ENCODE results near the gene ULBP1.
"Not testable (repeated sequence)": the region's sequence is repeated elsewhere in the genome, so short reads cannot be mapped to it uniquely, and the experiment has no call there.

The ULBP1 gene

DNA sequence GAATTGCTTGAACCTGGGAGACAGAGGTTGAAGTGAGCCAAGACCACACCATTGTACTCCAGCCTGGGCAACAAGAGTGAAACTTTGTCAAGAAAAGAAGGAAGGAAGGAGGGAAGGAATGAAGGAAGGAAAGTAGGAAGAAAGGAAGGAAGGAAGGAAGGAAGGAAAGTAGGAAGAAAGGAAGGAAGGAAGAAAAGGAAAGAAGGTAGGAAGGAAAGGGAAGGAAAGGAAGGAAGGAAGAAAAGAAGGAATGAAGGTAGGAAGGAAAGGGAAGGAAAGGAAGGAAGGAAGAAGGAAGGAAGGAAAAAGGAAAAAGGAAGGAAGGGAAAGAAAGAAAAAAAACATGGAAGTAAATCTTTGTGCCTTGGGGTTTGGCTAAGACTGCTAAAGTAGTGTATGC is 11.7 kb downstream of the ULBP1 start:
- DNase-seq (ENCODE audit: low read depth, low spot score), result no peak

- no peak for DNase-seq (ENCODE audit: low read depth, low spot score)
These were observed 13.5 kb downstream of the ULBP1 start for GRCh38 chr6:149977221-149977620.

DNA sequence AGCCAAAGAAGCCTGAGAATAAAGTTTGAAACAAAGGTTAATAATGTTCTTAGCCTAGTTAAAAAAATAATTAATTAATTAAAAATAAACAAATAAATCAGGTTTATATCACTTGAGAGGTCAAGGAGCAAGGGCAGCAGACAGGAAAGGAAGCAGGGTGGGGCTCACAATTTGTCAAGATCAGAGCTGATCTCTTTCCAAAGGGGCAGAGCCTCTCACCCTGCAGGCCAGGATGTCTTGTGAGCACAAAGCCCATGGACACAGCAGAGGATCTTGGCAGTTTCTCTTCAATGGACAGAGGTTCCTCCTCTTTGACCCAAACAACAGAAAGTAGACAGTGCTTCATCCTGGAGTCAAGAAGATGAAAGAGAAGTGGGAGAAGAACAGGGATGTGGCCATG is 14.9 kb downstream of the ULBP1 start:
- DNase-seq (ENCODE audit: low read depth, low spot score), result no peak

DNA sequence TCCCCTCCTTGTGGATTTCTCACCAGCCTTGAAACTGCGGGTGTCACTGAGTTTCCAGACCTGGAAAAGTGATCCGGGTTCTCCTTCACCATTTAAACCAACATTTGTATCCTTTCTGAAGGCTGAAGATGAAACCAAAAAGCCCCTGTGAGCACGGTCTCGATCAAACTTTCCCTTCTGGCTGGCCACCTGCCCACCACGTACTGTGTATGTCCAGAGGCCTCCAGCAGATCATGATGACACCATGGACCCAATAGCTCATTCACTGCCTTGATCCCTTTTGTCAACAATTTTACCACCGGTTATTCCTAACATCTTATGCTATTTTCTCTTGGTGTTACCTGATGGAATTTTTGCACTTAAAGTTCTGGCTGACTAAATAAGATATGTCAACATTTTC is 15.6 kb downstream of the ULBP1 start:
- no peak for DNase-seq (ENCODE audit: low read depth, low spot score)

DNA sequence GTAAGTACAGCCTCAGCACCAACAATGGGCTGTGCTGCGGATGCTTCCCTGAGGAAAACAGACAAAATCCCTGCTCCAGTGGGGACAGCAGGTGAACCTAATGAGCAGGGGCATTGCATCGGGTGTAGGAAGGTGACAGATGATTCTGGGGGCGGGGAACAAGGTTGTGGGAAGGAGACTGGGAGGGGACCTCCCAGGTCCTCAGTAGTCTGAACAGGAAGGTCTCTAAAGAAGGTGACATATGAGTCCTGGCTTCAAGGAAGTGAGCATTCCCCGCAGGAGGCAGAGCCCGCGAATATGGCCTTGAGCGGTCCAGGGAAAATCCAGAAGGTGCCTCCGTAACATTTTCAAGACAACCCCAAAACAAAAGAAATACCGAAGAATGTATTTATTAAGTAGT is 19.4 kb downstream of the ULBP1 start:
- no peak for DNase-seq (ENCODE audit: low read depth, low spot score)

- DNase-seq (ENCODE audit: low read depth, low spot score), result no peak
These were observed 21.0 kb downstream of the ULBP1 start for GRCh38 chr6:149984773-149985172.

GRCh38 chr6:149985481-149985937 is 21.8 kb downstream of the ULBP1 start:
- DNase-seq (ENCODE audit: low read depth, low spot score), result no peak

GRCh38 chr6:149987602-149988107 is 23.9 kb downstream of the ULBP1 start:
- no peak for DNase-seq (ENCODE audit: low read depth, low spot score)

- DNase-seq (ENCODE audit: low read depth, low spot score), result no peak
These were observed 25.0 kb downstream of the ULBP1 start for GRCh38 chr6:149988550-149989346.

DNA sequence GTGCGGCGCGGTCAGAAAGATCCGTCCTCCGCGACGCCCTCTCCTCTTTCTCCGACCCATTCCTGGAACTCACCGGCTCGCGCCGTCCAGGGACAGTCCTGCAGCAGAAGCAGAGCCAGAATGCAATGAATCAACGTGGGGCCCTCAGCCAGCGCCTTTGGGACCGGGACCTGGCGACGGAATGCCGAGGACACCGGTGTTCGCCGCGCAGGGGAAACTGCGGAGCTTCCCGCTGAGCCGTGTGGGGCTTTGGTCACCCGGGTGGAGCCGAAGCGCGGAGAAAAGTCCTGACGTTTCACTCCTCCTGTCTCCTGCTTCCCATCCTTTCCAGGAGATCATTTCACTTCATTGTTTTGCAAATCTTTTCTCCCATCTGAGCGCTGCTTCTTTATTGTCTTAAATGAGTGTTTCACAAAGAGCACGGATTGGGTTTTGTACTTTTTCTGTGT is 26.5 kb downstream of the ULBP1 start:
- no peak for DNase-seq (ENCODE audit: low read depth, low spot score)

GRCh38 chr6:149990661-149991471 is 27.1 kb downstream of the ULBP1 start:
- DNase-seq (ENCODE audit: low read depth, low spot score), result no peak

GRCh38 chr6:149991472-149991795 is 27.7 kb downstream of the ULBP1 start:
- not testable (repeated sequence) for DNase-seq (ENCODE audit: low read depth, low spot score)

DNA sequence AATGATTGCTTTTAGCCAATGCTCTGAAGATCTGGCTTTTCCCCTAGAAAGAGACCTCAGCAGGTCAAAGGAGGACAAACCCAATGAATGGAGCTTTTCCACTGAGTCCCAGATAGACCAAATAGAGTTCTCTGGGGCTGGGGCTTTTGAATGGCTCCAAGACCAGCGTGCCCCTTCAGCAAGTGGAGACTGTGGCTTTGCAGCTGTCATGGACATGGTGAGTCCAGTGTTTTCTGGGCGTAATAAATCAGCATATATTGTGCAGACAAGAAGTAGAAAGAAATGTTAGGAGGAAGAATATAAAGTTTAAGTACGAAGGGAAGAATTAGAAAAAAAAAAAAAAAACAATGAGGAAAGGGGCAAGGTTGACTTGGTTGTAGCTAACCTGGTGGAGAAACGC is 28.1 kb downstream of the ULBP1 start:
- DNase-seq (ENCODE audit: low read depth, low spot score), result no peak

GRCh38 chr6:149995235-149995750 is 31.6 kb downstream of the ULBP1 start:
- DNase-seq (ENCODE audit: low read depth, low spot score), result no peak

- DNase-seq (ENCODE audit: low read depth, low spot score), result no peak
These were observed 32.2 kb downstream of the ULBP1 start for GRCh38 chr6:149995971-149996370.

- no peak for DNase-seq (ENCODE audit: low read depth, low spot score)
These were observed 35.9 kb downstream of the ULBP1 start for GRCh38 chr6:149999636-150000035.

DNA sequence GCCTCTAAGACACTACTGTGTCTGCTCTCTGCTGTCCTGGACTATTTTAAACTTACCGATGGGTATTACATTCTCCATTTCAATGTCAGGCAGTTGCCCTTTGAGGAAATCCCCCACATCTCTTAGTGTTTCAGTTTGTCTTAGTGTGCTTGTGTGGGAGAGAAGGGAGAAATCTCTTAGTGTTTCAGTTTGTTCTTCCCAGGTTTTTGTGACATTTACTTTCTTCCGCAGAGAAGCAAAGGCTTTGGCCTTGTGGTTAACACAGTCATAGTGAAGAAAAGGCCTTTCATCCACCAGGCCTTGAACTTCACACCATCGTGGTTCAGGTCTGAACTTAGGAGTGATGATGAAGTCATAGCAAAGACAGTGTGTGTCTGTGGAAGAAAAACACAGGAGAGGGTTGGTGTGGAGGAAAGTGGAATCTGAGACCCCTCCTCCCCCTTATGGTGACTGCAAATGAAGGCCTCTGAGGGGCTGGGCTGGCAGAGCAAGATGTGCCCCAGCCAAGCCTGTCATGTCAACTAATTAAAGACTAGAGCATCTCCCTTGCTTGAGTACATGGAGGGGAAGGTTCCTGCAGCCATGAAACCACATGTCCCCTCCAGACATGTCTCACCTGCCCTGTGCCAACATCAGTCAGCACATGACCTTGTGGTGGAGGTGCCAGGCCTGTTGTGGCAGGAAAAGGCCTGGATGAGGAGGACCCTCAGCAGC is 37.7 kb downstream of the ULBP1 start:
- DNase-seq (ENCODE audit: low read depth, low spot score), result no peak

GRCh38 chr6:150002710-150003109 is 39.0 kb downstream of the ULBP1 start:
- no peak for DNase-seq (ENCODE audit: low read depth, low spot score)

DNA sequence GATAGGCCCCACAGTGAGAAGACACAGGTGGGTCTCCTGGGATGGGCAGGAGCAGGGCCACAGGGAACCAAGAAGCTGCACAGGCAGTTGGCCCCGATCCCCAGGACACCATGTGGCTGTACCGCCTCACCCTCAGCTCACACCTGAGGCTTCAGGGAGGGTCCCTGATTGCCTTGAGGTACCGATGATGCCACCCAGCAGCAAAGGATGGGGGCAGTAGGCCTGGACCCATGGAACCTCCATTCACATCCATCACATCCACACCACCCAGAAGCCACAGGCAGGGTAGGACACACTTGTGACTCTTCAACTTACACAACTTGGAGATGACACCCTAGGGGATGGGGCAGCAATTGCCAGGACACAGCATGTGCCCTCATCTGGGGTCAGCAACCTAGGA is 39.9 kb downstream of the ULBP1 start:
- DNase-seq (ENCODE audit: low read depth, low spot score), result not testable (repeated sequence)

- DNase-seq (ENCODE audit: low read depth, low spot score), result no peak
These were observed 40.5 kb downstream of the ULBP1 start for GRCh38 chr6:150004101-150004782.
